ENCODE results near the gene RGS17.

The RGS17 gene

DNA sequence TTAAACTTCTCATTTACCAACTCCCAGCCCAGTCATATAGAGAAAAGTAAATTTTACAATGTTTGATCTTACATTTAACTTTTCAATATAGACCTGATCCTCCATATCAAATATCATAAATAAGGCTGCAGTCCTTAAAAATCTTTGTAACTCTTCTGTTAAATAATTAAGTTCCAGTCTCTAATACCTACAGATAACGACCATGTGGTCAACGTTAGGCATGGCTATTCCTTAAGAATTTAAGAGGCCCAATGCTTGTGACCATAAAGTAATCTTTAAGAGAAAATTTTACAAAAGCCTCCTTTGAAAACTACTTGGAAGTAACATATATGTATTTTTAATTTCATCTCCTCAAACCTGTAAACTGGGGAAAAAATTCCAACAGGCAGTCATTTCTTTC, 149.9 kb downstream of the RGS17 start:
- TF ChIP-seq FOXM1 (IDR thresholded peaks at IDR 0.05; ENCODE audit: borderline replicate concordance, low read depth) (no peak), NFIC (IDR thresholded peaks at IDR 0.05) (no peak), EGR1 (IDR thresholded peaks at IDR 0.05) (no peak), CEBPB (IDR thresholded peaks at IDR 0.05) (no peak), TAF1 (IDR thresholded peaks at IDR 0.05; ENCODE audit: low read depth) (no peak)
- TF ChIP-seq, protein P1, sequence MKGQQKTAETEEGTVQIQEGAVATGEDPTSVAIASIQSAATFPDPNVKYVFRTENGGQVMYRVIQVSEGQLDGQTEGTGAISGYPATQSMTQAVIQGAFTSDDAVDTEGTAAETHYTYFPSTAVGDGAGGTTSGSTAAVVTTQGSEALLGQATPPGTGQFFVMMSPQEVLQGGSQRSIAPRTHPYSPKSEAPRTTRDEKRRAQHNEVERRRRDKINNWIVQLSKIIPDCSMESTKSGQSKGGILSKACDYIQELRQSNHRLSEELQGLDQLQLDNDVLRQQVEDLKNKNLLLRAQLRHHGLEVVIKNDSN (IDR thresholded peaks at IDR 0.05), result no peak

GRCh38 chr6:152980656-152981055, 150.4 kb downstream of the RGS17 start:
- no peak for TF ChIP-seq ZBTB7A (IDR thresholded peaks at IDR 0.05; ENCODE audit: low read depth)
- TF ChIP-seq EGR1 (IDR thresholded peaks at IDR 0.05), result no peak
- no peak for TF ChIP-seq CEBPB (IDR thresholded peaks at IDR 0.05)
- no peak for TF ChIP-seq TAF1 (IDR thresholded peaks at IDR 0.05; ENCODE audit: low read depth)
- no peak for TF ChIP-seq TEAD4 (IDR thresholded peaks at IDR 0.05)
- TF ChIP-seq FOXM1 (IDR thresholded peaks at IDR 0.05; ENCODE audit: borderline replicate concordance, low read depth), result no peak
- no peak for TF ChIP-seq MAX (IDR thresholded peaks at IDR 0.05)
- TF ChIP-seq CREB1 (IDR thresholded peaks at IDR 0.05; ENCODE audit: low read depth), result no peak
- TF ChIP-seq YY1 (IDR thresholded peaks at IDR 0.05; ENCODE audit: low read depth), result no peak
- no peak for TF ChIP-seq NFIC (IDR thresholded peaks at IDR 0.05)
- TF ChIP-seq REST (IDR thresholded peaks at IDR 0.05; ENCODE audit: low read depth), result no peak

- TF ChIP-seq EGR1 (IDR thresholded peaks at IDR 0.05) (no peak), EP300 (IDR thresholded peaks at IDR 0.05; ENCODE audit: borderline replicate concordance) (no peak), TEAD4 (IDR thresholded peaks at IDR 0.05) (no peak), REST (IDR thresholded peaks at IDR 0.05; ENCODE audit: low read depth) (no peak), NFIC (IDR thresholded peaks at IDR 0.05) (no peak), FOXM1 (IDR thresholded peaks at IDR 0.05; ENCODE audit: borderline replicate concordance, low read depth) (no peak), ZBTB7A (IDR thresholded peaks at IDR 0.05; ENCODE audit: low read depth) (no peak), YY1 (IDR thresholded peaks at IDR 0.05; ENCODE audit: low read depth) (no peak), TAF1 (IDR thresholded peaks at IDR 0.05; ENCODE audit: low read depth) (no peak), RAD21 (IDR thresholded peaks at IDR 0.05; ENCODE audit: low read depth) (no peak), CREB1 (IDR thresholded peaks at IDR 0.05; ENCODE audit: low read depth) (no peak), MAX (IDR thresholded peaks at IDR 0.05) (no peak), CEBPB (IDR thresholded peaks at IDR 0.05) (no peak), TCF12 (IDR thresholded peaks at IDR 0.05; ENCODE audit: low read depth) (no peak)
- TF ChIP-seq, protein P1 (IDR thresholded peaks at IDR 0.05), result no peak
Observed at GRCh38 chr6:152979116-152979515, 152.0 kb downstream of the RGS17 start.

DNA sequence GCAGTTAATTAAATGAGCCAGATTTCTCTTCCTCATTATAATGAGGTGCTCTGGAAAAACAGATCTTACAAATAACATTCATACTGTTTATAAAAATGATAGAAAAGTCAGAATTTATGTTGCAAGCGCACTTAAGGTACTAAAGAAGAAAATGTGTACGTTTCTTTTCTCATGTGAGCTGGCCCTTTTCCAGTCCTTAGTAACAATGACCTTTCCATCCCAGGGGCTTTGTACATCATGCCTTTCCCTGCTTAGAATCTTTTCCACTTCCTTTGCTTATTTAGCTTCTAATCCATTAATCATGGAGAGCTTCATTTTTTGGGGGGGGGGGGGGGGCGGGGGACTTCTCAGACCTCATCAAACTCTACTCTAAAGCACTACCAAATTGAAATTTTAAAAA, 153.0 kb downstream of the RGS17 start:
- TF ChIP-seq CEBPB (IDR thresholded peaks at IDR 0.05), result no peak
- no peak for TF ChIP-seq NFIC (IDR thresholded peaks at IDR 0.05)
- TF ChIP-seq, protein P1 (IDR thresholded peaks at IDR 0.05), result no peak
- no peak for TF ChIP-seq RAD21 (IDR thresholded peaks at IDR 0.05; ENCODE audit: low read depth)
- TF ChIP-seq YY1 (IDR thresholded peaks at IDR 0.05; ENCODE audit: low read depth), result no peak
- no peak for TF ChIP-seq TEAD4 (IDR thresholded peaks at IDR 0.05)
- no peak for TF ChIP-seq TAF1 (IDR thresholded peaks at IDR 0.05; ENCODE audit: low read depth)
- TF ChIP-seq REST (IDR thresholded peaks at IDR 0.05; ENCODE audit: low read depth), result no peak
- no peak for TF ChIP-seq TCF12 (IDR thresholded peaks at IDR 0.05; ENCODE audit: low read depth)
- no peak for TF ChIP-seq MAX (IDR thresholded peaks at IDR 0.05)
- no peak for TF ChIP-seq CREB1 (IDR thresholded peaks at IDR 0.05; ENCODE audit: low read depth)
- no peak for TF ChIP-seq EGR1 (IDR thresholded peaks at IDR 0.05)
- no peak for TF ChIP-seq ZBTB7A (IDR thresholded peaks at IDR 0.05; ENCODE audit: low read depth)
- no peak for TF ChIP-seq EP300 (IDR thresholded peaks at IDR 0.05; ENCODE audit: borderline replicate concordance)
- no peak for TF ChIP-seq FOXM1 (IDR thresholded peaks at IDR 0.05; ENCODE audit: borderline replicate concordance, low read depth)
